DMS 273 treated with DMSO at 0.1 percent for 48 hours (cell line): ENCODE data around the gene PRSS48.
"Not testable (repeated sequence)": the region's sequence is repeated elsewhere in the genome, so short reads cannot be mapped to it uniquely, and the experiment has no call there.

Source experiments
- DNase-seq: peaks from one replicate; lab custom pipeline; 2025; lab: John Stamatoyannopoulos, UW

The PRSS48 gene, protein sequence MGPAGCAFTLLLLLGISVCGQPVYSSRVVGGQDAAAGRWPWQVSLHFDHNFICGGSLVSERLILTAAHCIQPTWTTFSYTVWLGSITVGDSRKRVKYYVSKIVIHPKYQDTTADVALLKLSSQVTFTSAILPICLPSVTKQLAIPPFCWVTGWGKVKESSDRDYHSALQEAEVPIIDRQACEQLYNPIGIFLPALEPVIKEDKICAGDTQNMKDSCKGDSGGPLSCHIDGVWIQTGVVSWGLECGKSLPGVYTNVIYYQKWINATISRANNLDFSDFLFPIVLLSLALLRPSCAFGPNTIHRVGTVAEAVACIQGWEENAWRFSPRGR

DNA sequence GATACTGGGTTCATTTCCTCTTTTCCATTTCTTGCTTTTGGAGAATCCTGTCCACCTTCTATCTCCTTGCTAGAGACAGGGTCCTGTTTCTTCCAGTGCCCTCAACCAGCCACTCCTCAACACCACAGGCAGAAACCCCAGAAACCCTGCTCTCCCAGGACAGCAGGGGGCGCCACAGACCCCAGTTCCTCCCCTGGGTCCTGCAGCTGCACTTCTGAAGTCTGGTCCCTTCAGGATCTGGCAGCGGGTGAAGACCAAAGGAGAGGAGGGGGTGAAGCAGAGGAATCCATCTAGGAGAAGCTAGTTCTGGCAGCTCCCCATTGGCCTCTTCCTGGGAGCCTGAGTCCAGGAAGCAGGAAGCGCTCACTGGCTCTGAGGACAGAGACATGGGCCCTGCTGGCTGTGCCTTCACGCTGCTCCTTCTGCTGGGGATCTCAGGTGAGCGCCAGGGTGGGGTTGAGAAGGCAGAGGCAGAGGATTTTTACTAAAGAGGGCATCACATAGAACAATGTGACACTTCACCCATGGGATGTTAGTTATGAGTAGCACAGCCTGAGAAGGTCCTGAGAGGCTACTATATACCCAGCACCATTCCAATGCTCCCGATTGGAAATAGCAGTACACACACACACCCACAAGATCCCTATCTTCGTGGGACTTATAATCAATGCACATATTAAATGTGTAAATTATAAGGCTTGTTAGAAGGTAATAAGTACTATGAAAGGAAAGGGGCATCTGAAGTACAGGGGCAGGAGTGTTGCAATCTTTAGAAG is at the start of gene PRSS48:
TSS of gene PRSS48 (plus strand) at position 375 of the 776 bp plus-strand sequence. CDS start at position 387, 12 bp downstream.
- no peak for DNase-seq

DNA sequence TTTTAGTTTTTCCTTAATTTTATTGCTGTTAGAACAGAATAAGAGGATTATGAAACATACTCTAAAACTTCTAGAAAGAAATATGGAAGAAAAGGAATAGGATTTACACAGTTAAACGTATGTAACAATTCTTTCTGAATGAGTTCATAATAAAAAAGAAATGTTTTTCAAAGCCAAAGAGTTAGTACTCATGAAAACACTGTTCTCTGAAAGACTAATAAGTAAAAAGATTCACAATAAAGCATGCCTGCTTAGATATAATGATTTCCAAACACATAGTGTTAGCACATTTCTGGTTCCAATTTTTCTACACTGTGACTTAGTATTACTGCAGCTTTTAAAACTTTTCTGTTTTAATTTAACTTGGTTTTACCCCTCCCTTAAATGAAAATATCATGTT is 49.8 kb upstream of the PRSS48 start:
- no peak for DNase-seq

DNA sequence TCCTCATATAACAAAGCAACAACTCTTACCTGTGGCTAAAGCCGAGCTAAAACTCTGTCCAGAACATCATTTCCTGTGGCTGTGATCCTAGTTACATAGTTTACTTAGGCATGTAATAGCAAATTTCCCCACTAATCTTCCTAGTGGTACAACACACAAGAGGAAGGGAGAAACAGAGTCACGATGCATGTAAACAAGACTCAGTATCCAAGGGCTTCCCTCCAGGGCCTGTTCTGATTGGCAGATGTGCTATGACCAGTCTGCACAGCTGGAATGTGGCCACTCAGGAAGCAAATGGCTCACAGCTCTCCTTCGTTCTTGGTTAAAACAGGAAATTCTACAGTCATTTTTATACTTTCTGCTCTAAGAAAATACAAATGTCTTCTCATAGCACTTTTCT is 49.2 kb upstream of the PRSS48 start:
- no peak for DNase-seq

DNA sequence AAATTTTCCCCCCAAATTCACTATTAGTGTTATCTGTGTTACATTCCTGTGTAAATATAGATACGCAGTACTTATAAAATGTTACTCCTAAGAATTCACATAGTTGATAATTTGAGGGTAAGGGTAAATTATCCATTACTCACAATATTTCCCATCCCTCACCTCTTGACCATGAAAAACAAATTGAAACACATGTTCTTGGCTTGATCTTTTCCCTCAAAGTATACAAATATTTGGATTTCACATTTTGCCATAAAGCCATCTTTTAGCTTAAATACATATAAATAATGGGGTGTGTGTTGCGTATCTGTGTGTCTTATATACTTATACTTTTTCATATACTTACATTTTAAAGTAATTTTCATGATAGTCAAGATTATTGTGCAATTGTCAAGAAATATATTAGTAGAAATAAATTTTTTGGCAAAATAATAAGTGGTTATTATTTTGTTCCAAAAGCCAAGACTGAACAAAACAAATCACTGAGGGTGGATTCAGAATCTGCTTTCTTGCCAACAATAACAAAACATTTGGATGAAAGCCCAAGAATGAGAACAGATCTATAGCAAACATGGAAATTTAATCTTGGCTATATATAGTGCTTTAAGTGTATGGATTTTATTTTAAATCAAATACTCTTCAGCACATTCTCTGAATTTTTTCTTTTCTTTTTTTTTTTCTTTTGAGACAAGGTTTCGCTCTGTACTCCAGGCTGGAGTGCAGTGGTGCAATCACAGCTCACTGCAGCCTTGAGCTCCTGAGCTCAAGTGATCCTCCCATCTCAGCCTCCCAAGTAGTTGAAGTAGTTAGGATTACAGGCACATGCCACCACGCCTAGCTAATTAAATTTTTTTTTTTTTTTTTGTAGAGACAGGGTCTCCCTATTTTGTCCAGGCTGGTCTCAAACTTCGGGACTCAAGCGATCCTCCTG is 48.5 kb upstream of the PRSS48 start:
- DNase-seq: no peak

DNA sequence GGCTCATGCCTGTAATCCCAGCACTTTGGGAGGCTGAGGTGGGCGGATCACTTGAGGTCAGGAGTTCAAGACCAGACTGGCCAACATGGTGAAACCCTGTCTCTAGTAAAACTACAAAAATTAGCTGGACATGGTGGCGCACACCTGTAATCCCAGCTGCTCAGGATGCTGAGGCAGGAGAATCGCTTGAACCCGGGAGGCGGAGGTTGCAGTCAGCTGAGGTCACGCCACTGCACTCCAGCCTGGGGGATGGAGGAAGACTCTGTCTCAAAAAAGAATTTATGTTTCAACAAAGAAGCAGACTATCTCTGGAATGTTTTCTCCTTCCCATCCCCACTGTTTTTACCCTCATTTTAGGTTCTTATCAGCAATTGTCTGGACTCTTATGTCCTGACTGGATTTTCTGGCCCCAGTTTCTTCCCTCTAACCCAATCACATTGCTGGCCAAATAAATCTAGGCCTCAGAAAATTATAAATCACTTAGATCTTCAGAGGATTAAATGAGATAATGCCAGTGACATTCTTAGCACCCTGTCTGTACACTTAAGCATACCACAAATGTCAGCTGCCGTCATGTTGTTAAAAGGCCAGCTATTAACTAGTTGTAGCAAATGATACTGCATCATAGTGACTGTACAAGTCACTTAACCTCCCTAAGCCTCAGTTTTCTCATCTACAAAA is 44.9 kb upstream of the PRSS48 start:
- no peak for DNase-seq

DNA sequence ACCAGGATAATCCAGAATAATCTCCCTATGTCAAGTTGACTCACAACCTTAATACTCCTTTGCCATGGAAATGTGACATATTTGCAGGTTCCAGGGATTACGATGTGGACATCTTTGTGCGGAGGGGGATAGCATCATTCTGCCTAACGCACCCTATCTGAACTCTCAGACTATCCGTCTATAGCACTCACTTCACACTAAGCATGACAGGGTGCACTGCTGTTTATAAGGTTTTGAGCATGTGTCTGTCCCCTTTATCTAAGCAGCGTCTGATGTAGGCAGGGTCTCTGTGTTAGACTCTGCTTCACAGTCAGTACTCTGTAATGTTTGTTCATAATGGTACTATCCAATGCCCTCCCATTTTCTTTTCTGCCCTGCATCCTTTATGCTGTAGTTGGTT is 43.4 kb upstream of the PRSS48 start:
- DNase-seq: no peak

DNA sequence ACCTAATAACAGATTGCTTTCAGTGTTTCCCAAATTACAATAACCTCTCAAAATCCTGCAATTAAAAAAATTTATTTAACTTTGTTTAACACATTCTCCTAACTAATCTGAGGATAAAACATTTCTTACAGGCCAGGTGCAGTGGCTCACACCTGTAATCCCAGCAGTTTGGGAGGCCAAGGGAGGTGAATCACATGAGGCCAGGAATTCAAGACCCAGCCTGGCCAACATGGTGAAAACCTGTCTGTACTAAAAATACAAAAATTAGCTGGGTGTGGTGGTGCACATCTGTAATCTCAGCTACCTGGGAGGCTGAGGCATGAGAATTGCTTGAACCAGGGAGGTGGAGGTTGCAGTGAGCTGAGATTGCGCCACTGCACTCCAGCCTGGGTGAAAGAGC is 41.6 kb upstream of the PRSS48 start:
- not testable (repeated sequence) for DNase-seq

DNA sequence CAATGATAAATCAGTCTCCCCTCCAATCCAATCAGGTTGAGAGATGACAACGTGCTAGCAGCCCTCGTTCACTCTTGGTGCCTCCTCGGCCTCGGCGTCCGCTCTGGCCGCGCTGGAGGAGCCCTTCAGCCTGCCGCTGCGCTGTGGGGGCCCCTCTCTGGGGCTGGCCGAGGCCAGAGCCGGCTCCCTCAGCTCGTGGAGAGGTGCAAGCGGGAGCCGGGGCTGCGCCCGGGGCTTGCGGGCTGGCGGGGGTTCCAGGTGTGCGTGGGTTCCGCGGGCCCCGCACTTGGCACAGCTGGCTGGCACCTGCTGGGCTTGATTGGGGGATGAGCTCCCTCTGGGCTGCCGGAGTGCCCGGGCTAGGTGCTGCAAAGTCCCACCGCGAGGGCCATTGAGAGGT is 40.9 kb upstream of the PRSS48 start:
- DNase-seq: no peak

DNA sequence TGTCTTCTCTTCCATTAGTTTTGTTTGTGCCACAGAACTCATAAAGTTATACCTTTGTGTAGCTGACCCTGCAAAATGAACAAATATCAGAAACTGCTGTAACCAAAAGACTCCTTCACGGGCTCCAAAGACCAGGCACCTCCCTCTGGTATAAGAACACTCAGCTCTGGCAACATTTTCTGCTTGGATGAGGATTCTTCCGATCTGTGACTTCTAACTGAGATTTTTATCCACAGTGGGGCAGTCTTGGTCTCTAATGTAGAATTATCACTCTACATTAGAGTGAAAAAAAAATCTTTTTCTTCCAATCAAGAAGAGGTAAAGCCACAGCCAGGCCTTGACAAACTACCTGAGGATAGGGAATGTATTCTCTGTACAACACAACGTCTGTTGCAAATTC is 38.5 kb upstream of the PRSS48 start:
- DNase-seq: no peak

DNA sequence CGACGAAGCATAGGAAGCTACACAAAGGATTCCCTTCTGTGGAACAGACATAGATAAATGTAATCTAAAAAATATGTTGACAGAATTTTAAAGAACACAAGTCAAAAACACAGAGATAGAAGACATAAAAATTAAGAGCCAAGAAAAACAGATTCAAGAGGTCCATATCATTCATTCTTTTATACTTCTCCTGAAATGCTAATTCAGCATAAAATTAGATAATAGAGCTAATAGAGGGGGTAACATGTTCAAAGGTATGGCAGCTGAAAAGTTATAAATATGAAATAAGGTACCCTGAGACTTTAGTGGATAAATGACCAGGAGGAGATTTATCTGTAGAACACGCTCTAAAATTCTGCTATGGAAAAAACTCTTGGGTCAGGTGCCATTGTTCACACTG is 37.4 kb upstream of the PRSS48 start:
- no peak for DNase-seq

DNA sequence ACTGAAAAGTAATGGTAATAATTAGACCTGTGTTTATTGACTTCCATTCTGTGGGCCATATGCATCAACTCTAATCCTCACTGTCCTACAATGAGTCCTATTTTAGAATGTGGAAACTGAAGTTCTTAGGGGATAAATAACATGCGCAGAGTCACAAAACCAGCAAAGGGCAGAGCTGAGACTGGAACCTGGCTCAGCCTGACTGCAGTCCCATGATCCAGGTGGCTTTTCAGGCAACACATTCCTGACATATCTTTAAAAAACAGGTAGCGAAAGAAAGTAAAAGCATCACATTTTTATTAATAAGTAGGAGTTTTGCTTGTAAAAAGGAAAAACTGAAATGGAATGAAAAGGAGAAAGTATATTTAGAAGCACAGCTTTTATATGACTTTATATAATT is 34.7 kb upstream of the PRSS48 start:
- DNase-seq: no peak

DNA sequence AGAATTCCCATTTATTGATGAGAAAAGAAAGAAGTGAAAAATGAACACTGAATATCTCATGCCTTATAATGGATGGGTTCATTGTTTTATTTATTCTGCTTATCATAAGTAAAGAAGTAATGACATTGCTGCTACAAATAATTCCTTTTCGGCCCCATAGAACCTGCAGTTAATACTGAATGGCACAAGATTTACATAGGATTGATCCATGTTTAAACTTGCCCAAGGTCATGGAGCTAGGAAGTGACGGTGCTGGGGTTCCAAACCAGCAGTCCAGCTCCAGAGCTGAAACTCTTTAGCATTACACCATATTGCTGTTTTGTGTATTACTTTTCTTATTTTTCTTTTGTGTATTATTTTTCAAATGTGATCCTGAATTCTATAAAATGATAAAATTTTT is 30.2 kb upstream of the PRSS48 start:
- no peak for DNase-seq

DNA sequence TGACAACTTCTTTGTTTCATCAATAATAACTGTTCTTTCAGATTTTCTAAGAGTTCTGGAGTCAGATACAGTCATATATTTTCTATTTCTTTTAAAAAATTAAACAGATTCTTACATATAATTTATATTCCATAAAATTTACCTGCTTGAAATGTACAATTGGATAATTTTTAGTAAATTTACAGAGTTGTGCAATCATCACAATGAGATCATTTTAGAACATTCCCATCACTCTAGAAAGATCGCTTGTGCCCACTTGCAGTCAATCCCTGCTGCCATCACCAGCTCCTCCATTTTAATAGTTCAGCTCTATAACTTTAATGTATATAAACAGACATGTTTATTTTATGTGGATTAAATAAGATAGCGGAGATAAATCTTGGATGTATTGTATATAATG is 29.6 kb upstream of the PRSS48 start:
- no peak for DNase-seq

DNA sequence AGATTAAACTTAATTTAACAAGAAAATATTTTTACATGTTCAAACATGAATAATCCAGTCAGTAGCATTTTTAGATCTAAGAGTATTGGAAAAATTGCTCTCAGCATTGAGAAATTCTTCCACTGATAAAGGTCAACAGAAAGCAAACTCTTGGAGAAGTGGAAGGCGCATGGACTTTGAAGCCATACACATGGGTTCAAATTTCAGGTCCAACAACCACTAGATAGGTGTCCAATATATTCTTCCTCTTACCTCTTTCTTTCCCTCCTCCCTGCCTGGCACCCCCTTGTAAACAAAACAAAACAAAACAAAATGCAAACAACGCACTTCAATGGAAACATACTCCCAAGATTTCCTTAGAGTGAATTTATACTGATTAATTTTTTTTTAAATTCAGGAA is 28.4 kb upstream of the PRSS48 start:
- no peak for DNase-seq

DNA sequence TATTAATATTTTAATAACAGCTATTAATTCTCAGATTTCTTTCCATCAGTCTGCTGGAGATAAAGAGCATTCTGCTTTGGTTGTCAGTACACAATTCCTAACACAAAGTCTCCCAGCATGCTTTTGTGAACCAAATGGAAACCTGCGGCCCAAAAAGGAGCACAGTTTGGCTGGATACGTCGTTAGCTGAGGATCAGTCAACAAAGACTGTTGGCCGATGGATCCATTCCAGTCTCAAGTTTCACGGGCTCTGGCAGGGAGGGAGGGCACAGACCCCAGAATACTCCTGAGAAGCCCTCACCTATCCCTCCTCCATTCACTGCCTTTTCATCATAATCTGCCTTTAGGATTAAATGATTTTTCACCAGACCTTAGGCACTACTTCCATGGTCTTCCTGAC is 26.3 kb upstream of the PRSS48 start:
- DNase-seq: no peak

DNA sequence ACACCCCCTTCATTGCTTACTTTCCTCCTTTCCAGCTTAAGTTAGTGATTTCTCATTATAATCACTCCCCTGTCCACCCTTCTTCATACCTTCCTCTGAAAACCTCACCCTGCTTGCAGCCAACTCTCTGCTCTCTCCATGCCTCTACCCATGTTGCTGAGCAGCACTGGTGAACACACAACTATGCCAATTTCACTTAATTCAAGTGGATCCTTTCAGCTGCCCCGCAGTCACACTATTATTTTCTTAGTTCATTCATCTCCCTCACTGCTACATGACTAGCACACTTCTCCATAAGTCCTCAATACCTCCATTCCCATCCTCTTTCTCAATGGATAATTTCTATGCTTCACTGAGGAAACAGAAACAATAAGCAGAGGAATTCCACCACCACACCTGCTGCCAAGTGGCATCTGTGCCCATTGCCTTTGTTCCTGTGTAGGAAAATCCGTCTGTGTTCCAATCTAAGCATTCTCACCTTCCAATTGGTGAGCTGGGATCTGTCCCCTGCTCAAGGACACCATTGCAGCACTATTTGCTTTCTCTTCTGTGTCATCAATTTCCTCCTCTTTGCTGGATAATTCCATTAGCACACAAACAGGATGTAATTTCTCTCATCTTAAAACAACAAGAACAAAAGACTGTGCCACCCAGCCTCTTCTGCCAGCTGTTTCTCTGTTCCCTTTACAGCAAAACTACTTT is 25.2 kb upstream of the PRSS48 start:
- no peak for DNase-seq

DNA sequence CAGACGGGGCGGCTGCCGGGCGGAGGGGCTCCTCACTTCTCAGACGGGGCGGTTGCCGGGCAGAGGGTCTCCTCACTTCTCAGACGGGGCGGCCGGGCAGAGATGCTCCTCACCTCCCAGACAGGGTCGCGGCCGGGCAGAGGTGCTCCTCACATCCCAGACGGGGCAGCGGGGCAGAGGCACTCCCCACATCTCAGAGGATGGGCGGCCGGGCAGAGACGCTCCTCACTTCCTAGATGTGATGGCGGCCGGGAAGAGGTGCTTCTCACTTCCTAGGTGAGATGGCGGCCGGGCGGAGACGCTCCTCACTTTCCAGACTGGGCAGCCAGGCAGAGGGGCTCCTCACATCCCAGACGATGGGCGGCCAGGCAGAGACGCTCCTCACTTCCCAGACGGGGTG is 21.7 kb upstream of the PRSS48 start:
- not testable (repeated sequence) for DNase-seq

DNA sequence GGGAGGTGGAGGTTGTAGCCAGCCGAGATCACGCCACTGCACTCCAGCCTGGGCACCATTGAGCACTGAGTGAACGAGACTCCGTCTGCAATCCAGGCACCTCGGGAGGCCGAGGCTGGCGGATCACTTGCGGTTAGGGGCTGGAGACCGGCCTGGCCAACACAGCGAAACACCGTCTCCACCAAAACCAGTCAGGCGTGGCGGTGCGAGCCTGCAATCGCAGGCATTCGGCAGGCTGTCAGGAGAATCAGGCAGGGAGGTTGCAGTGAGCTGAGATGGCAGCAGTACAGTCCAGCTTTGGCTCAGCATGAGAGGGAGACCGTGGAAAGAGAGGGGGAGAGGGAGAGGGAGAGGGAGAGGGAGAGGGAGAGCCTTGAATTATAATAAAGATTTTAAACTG is 21.3 kb upstream of the PRSS48 start:
- not testable (repeated sequence) for DNase-seq

DNA sequence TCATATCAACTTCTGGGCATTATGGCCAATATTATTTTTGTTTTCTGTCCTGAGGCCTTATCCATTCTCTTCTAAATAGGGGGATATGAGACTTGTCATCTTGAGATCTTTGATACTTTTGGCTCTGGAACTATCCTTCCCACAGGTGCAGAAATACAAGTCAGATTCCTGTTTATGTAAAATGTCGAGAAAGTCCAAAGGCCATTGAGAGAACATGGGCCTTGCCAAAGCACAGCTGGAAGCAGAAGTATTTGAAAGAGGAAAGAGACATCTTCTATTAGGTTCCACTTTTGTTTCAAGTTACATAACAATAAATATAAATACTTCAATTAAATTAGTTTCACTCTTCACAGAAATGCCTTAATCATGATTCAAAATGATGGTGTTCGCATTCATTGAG is 20.8 kb upstream of the PRSS48 start:
- no peak for DNase-seq

DNA sequence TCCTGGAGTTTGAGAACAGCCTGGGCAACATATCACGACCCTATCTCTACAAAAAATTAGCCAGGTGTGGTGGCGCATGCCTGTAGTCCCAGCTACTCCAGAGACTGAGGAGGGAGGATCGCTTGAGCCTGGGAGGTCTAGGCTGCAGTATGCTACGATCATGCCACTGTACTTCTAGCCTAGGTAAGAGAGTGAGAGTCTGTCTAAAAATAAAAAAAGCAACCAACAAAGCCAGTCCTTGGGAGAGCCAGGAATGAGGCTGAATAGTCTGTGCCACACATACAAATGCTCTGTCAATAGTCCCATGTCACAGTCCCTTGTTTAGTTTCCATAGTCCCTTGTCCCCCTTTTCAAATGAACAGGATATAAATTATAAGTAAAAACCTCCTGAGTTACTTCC is 19.3 kb upstream of the PRSS48 start:
- no peak for DNase-seq

DNA sequence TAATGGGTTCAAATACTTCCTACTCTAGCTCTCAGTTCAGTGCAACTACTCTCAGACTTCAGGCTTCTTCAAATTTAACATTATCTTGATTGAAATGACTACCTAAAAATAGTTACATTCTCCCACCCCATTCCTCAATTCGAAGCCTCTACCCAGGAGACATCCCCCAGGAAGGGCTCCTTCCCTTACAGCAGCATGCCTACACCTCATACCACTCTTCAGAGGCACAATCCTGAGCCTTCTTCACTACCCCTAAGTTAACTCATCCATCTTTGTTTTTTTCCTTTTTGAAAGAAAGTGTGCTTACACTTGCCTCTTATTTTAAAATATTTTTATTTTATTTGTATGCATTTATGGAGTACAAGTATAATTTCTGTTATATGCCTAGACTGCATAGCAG is 17.2 kb upstream of the PRSS48 start:
- DNase-seq: no peak
